Stimulated activated CD8-positive, alpha-beta memory T cell treated with anti-CD3 and anti-CD28 coated beads, Interleukin-12 subunit alpha, Interleukin-12 subunit beta, amount 100 ng/mL, for 24 hours (primary cell): ENCODE results near the gene BCDIN3D.

Experiments
- DNase-seq: peaks from one replicate; pipeline ENCODE4 v3.0.0-alpha.2; 2020; ENCODE audit errors: extremely low read depth

The BCDIN3D gene

GRCh38 chr12:49821373-49822287 lies 21.3 kb downstream of the BCDIN3D start:
- no peak for DNase-seq

- DNase-seq = no peak
These were observed 23.1 kb downstream of the BCDIN3D start for GRCh38 chr12:49819786-49820185.

GRCh38 chr12:49818241-49818895 lies 24.5 kb downstream of the BCDIN3D start:
- DNase-seq = no peak

DNA sequence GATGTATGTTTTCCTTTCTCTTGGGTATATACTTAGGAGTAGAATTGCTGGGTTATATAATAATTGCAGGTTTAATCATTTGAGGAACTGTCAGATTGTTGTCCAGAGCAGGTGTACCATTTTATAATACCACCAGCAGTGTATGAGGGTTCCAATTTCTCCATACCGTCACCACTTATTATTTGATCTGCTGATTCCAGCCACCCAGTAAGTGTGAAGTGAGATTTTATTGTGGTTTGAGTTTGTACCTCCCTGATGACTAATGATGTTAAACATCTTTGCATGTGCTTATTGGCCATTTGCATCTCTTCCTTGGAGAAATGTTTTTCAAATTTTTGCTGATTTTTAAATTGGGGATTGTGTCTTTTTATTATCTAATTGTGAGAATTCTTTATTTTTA lies 29.8 kb downstream of the BCDIN3D start:
- no peak for DNase-seq

DNA sequence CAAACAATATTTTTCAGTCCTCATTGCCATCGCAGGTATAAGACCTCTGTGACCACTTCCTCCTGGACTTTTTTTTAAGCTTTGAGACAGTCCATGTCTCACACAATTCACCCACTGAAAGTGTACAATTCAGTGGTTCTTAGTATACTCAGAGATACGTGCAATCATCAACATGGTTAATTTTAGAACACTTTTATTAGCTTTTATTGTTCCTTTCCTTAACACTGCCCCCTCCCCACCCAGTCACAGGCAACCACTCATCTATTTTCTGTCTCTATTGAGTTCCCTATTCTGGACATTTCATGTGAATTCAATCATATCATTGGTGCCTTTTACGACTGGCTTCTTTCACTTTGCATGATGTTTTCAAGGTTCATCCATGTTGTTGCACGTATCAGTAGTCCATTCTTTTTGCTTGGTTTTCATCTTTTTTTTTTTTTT lies 30.9 kb downstream of the BCDIN3D start:
- DNase-seq = no peak

DNA sequence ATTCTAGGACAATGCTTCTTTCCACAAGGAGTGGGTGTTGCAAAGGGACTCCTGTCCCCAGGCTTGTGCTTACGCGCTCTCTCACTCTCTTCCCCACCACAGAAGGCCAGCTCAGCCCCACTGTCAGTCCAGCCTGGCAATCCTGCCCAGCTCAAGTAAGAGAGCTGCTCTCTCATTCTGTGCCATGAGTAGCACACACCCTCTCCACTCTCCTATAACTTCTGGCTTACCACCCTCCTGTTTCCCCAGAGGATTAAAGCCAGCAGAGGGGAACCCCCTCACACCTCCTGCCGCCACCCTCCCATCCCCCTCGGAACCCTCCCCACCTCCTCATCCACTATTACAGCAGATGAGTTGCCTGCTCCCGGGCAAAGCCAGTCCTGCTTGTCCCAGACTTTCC lies 31.8 kb downstream of the BCDIN3D start:
- DNase-seq = no peak

GRCh38 chr12:49809906-49810389 lies 33.0 kb downstream of the BCDIN3D start:
- no peak for DNase-seq

DNA sequence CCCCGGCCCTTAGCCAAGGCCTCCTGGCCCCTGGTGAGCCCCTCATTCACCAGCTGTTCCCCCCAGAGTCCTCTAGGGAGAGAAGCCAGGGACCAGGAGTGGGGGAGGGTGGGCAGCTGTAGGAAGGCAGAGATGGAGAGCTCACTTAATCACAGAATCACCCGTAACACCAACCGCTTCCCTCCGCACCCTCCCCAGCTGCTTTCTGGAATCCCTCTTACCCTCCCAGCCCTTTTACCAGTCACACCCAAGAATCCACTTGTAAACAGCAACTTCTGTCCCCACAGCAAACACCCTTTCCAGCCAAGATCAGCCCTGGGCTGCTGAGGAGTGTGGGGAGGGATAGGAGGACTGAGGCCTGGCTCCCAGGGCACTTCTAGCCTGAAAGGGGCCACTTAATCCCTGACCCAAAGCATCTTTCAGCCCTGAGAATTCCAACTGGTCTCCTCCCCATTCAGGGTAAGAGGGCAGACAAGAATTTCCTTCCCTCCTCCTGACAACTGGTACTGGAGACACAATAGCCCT lies 33.5 kb downstream of the BCDIN3D start:
- DNase-seq = no peak

GRCh38 chr12:49808686-49809380 lies 34.1 kb downstream of the BCDIN3D start:
- no peak for DNase-seq

DNA sequence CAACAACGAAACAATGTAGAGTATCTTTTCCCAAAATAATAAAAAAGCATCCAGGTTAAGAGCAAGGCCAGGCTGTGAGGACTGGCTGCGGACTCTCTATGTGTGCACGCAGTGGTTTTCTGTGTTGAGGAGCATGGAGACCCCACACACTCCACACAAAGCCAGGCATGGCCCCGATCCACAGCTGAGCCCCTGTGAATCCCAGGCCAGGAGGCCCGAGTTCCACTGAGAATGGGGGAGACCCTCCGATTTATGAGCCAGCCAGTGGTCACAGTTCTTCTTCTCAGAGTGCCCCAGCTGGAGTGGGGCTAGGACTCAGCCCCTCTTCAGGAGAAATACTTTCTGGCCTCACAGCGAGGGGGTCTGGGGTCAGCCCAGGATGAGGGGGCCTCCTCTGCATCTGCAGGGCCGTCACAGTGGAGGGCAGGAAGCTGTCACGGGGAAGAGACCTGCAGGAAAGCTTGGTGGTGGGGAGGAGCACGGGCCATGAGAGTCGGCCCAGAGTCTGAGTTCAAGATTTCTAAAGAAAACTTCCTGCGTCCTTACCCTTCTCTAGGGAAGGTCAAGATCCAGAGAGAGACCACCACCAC lies 34.8 kb downstream of the BCDIN3D start:
- no peak for DNase-seq

GRCh38 chr12:49806877-49807276 lies 36.0 kb downstream of the BCDIN3D start:
- DNase-seq = no peak

DNA sequence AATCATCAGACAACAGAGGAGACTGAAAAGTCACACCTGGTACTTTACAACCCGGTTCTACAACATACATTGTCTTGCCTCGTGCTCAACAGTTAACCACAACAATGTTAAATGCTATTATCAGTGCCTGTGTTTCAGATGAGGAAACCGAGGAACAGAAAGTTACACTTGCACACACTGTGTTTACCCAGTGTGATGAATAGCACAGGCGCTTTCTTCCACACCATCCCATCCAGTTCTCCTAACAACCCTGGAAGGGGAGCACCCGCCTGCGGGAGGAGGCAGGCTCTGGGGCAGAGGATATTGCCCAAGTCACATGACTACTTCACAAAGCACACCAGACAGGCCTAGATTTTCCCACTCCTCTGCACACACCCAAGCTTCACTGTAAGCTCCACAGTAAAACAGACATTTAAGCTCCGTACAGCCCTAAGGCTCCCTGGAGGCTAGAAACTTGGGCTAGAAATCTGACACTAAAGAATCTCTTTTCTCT lies 36.5 kb downstream of the BCDIN3D start:
- no peak for DNase-seq

GRCh38 chr12:49805409-49805808 lies 37.5 kb downstream of the BCDIN3D start:
- DNase-seq = no peak

GRCh38 chr12:49804821-49805220 lies 38.1 kb downstream of the BCDIN3D start:
- DNase-seq = no peak

GRCh38 chr12:49803693-49804450 lies 39.0 kb downstream of the BCDIN3D start:
- no peak for DNase-seq

- no peak for DNase-seq
These were observed 41.5 kb downstream of the BCDIN3D start for GRCh38 chr12:49801141-49802063.

DNA sequence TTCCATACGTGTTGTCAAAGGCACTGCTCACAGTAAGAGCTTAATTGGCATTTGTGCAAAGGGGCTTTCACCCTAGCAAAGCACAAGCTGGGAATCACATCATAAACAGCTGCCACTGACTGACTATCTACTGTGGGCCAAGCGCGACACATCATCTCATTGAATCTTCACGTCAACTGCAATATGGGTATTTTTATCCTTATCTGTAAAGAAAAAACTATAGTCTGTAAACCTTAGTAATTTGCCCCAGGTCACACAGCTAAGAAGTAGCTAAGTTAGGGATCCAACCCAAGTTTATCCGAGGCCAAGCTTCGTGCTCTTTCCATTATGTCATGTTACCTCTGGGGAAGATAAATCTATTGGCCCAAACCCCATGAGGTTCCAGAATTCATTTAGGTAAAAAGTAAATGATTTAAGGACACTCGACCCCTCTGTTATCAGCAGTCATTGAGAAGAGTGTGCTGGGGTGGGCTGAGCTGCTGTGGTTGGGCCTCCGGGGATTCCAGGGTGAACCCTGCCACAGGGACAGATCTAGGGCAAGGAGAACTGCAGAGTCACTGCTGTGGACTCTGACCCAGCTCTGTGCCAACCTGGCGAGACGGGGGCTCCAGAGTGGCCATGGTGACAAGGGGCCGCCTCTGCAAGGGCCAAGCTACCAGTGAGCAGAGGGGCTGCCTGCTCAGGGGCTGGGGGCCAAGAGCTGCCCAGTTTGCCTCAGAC lies 42.3 kb downstream of the BCDIN3D start:
- no peak for DNase-seq

DNA sequence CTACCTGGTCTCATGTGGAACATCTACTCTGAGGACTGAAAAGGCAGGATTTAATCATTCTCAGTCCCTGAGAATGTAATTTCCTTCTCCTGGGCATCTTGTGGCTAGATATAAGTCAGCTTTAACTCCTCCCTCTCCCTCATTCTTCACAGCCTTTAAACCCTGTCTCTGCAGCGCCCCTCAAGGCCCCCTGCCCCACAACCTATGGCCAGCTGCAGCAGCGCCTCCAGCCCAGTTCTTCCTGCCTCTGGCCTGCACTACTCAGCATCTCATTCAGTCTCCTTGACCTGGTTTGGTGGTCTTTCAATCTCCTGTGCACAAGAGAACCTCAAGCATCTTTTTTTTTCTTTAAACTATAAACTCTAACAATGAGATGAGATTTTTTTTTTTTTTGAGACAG lies 44.0 kb downstream of the BCDIN3D start:
- no peak for DNase-seq

- DNase-seq = no peak
These were observed 44.7 kb downstream of the BCDIN3D start for GRCh38 chr12:49798248-49798647.
